K562 (cell line): ENCODE measurements around the gene PKLR. TPM values are rescaled to one million over a fixed set of nuclear protein-coding genes. Genes with fewer than 3 reads are reported as not detected.

Source experiments
- ADNP ChIP-seq: fragments of 200-800 bp; sonication (Bioruptor generic); IDR thresholded peaks from 2 replicates; pipeline ENCODE4 v1.6.1; 2016; ENCODE audit warnings: missing genetic modification characterization, missing compliant biosample characterization
- EP300 ChIP-seq: IDR thresholded peaks from 2 replicates; pipeline ENCODE4 v1.6.1; 2012; ENCODE audit warnings: low read length, improper control_type of control experiment
- GABPB1 ChIP-seq: sonication (generic); formaldehyde crosslinking; IDR thresholded peaks from 2 replicates; pipeline ENCODE4 v1.8.0; 2022; ENCODE audit warnings: mild to moderate bottlenecking, missing genetic modification reagents
- HDGF ChIP-seq: fragments of 450-650 bp; IDR thresholded peaks from 2 replicates; pipeline ENCODE4 v1.6.1; 2016
- KAT7 ChIP-seq: sonication (generic); formaldehyde crosslinking; IDR thresholded peaks from 2 replicates; pipeline ENCODE4 v1.8.0; 2022; ENCODE audit warnings: missing genetic modification reagents, mild to moderate bottlenecking, borderline replicate concordance
- PHF8 ChIP-seq: fragments of 200-600 bp; sonication (generic); IDR thresholded peaks from 2 replicates; pipeline ENCODE4 v1.6.1; 2012; ENCODE audit warnings: mixed run types, mild to moderate bottlenecking, inconsistent platforms, low read length, moderate library complexity, borderline replicate concordance
- SAFB ChIP-seq: fragments of 200-400 bp; formaldehyde crosslinking; IDR thresholded peaks from 2 replicates; pipeline ENCODE4 v1.6.1; 2017; ENCODE audit warnings: low read depth, low read length, borderline replicate concordance
- STAG1 ChIP-seq: sonication (generic); formaldehyde crosslinking; IDR thresholded peaks from 2 replicates; pipeline ENCODE4 v1.5.0; 2020; ENCODE audit warnings: missing genetic modification reagents, borderline replicate concordance
- STAT5A ChIP-seq: IDR thresholded peaks from 2 replicates; pipeline ENCODE4 v1.6.1; 2012; ENCODE audit warnings: low read length, inconsistent platforms, borderline replicate concordance
- TAL1 ChIP-seq: fragments of 450-650 bp; IDR thresholded peaks from 2 replicates; pipeline ENCODE4 v1.6.1; 2016; ENCODE audit warnings: mild to moderate bottlenecking
- XRCC5 ChIP-seq: fragments of 200-400 bp; formaldehyde crosslinking; IDR thresholded peaks from 2 replicates; pipeline ENCODE4 v1.6.1; 2017; ENCODE audit warnings: low read depth, mild to moderate bottlenecking, low read length
- ZBED1 ChIP-seq: IDR thresholded peaks from 2 replicates; pipeline ENCODE4 v1.6.1; 2014
- ZNF175 ChIP-seq: fragments of 200-800 bp; sonication (Bioruptor generic); IDR thresholded peaks from 2 replicates; pipeline ENCODE4 v1.6.1; 2016; ENCODE audit warnings: low read depth, mild to moderate bottlenecking, missing genetic modification characterization, missing compliant biosample characterization
- ZNF551 ChIP-seq: fragments of 250-450 bp; sonication (Bioruptor Pico); IDR thresholded peaks from 2 replicates; pipeline ENCODE4 v1.5.0; 2021; ENCODE audit warnings: mild to moderate bottlenecking, moderate library complexity
- polyA plus RNA-seq, 8 experiments: library from polyadenylated mRNA; depleted of rRNA in 4 of 8; stranded (reverse) in 5 of 8; unstranded in 3 of 8; fragments of >200 nt; fragmentation: Nextera tagmentation in 2 of 8; fragmentation: Illumina TruSeq in 1 of 8; extraction: Ambion mirVana in 2 of 8; extraction: Trizol in 1 of 8; gene quantifications; 2 replicates each; pipeline versions ENCODE4 v1.2.1 to v1.2.3, GENCODE V29; 2011 to 2014; ENCODE audit warnings: inconsistent platforms in 1 of 8, missing spikeins in 1 of 8
- total RNA-seq, 7 experiments: library from RNA; depleted of rRNA in 6 of 7; stranded (reverse); fragments of >200 nt in 6 of 7; fragmentation: Illumina TruSeq in 2 of 7; extraction: Trizol in 2 of 7; gene quantifications; 2 replicates each; pipeline versions ENCODE4 v1.2.1 to v1.2.3, GENCODE V29; 2011 to 2021; ENCODE audit warnings: low replicate concordance in 1 of 7
- TF ChIP-seq, protein P1 (sequence below), 2 experiments: IDR thresholded peaks; 2 replicates each; pipeline ENCODE4 v1.6.1; 2012; ENCODE audit warnings: improper control_type of control experiment in 2 of 2, low read depth in 2 of 2, low read length in 2 of 2, borderline replicate concordance in 1 of 2
- TF ChIP-seq, protein P2 (sequence below): fragments of 450-650 bp; conservative IDR thresholded peaks from 2 replicates; pipeline ENCODE4 v1.6.1; 2016; ENCODE audit warnings: missing genetic modification characterization, low read depth, mild to moderate bottlenecking, control low read depth, missing compliant biosample characterization
- TF ChIP-seq, protein P3 (sequence below): sonication (generic); formaldehyde crosslinking; IDR thresholded peaks from 2 replicates; pipeline ENCODE4 v1.8.0; 2022; ENCODE audit warnings: mild to moderate bottlenecking, missing genetic modification reagents
- TF ChIP-seq, protein P4 (sequence below): fragments of 250-450 bp; sonication (Bioruptor Pico); IDR thresholded peaks from 2 replicates; pipeline ENCODE4 v1.5.0; 2021

The PKLR gene
- total and polyA plus RNA-seq, 9 of the 15 experiments (the other 6 are each of a cell fraction or from before 2014, with no cell fraction given): 10.7 to 78.4 (median 38.2) TPM

DNA sequence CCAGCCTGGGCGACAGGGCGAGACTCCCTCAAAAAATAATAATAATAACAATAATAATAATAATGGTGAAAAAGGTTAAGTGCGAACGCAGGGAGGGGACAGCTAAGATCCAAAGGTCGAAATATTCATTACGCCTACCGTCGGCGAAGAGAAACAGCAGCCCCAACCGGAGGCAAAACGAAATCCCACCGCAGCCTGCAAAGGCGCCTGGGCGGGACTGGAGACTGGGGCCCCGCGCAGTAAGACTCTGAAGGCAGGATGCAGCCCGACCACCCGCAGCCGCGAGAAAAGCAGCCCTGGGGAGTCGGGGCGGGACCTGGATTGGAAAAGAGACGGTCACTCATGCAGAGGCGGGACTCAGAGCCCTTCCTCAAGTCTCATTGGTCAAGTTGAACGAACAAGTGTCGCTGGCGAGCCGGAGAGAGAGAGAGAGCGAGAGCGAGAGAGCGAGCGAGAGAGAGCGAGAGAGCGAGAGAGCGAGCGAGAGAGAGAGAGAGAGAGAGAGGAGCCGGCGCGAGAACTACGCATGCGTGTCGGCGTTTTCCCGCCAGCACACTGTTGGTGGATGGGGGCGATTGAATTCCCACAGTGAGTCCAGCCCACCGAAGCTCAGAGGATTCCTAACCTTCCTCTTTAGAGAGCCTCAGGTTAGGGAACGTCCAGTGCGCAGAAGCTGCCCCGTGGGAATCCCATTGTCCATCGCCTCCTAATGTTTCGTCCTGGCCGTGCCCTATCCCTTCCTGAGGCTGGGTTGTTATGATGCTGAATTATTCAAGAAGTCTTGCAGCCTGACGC, 56.7 kb downstream of the PKLR start (continued):
- TF ChIP-seq GABPB1 (CRISPR knock-in tag): peak; percentile 87
- peak; percentile 72 for TF ChIP-seq TAL1
- TF ChIP-seq, protein P1, sequence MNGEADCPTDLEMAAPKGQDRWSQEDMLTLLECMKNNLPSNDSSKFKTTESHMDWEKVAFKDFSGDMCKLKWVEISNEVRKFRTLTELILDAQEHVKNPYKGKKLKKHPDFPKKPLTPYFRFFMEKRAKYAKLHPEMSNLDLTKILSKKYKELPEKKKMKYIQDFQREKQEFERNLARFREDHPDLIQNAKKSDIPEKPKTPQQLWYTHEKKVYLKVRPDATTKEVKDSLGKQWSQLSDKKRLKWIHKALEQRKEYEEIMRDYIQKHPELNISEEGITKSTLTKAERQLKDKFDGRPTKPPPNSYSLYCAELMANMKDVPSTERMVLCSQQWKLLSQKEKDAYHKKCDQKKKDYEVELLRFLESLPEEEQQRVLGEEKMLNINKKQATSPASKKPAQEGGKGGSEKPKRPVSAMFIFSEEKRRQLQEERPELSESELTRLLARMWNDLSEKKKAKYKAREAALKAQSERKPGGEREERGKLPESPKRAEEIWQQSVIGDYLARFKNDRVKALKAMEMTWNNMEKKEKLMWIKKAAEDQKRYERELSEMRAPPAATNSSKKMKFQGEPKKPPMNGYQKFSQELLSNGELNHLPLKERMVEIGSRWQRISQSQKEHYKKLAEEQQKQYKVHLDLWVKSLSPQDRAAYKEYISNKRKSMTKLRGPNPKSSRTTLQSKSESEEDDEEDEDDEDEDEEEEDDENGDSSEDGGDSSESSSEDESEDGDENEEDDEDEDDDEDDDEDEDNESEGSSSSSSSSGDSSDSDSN (IDR thresholded peaks at IDR 0.05; ENCODE audit: borderline replicate concordance in 1 of 2, low read depth in 2 of 2, low read length in 2 of 2): peak; percentile 46 to 74; a peak in 1 of 4 replicates
- TF ChIP-seq ZNF175 (CRISPR knock-in tag): no peak
- peak; percentile 71 for TF ChIP-seq EP300
- TF ChIP-seq, protein P2, sequence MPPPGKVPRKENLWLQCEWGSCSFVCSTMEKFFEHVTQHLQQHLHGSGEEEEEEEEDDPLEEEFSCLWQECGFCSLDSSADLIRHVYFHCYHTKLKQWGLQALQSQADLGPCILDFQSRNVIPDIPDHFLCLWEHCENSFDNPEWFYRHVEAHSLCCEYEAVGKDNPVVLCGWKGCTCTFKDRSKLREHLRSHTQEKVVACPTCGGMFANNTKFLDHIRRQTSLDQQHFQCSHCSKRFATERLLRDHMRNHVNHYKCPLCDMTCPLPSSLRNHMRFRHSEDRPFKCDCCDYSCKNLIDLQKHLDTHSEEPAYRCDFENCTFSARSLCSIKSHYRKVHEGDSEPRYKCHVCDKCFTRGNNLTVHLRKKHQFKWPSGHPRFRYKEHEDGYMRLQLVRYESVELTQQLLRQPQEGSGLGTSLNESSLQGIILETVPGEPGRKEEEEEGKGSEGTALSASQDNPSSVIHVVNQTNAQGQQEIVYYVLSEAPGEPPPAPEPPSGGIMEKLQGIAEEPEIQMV (tag): 0 out of 2 replicates have a peak, but pooled peaks have one; percentile 17
- TF ChIP-seq ZBED1: peak; percentile 91; the same call in 1 of the 2 replicates
- TF ChIP-seq KAT7: peak; percentile 79
- TF ChIP-seq PHF8: peak; percentile 66; the same call in 1 of the 2 replicates
- TF ChIP-seq, protein P3, sequence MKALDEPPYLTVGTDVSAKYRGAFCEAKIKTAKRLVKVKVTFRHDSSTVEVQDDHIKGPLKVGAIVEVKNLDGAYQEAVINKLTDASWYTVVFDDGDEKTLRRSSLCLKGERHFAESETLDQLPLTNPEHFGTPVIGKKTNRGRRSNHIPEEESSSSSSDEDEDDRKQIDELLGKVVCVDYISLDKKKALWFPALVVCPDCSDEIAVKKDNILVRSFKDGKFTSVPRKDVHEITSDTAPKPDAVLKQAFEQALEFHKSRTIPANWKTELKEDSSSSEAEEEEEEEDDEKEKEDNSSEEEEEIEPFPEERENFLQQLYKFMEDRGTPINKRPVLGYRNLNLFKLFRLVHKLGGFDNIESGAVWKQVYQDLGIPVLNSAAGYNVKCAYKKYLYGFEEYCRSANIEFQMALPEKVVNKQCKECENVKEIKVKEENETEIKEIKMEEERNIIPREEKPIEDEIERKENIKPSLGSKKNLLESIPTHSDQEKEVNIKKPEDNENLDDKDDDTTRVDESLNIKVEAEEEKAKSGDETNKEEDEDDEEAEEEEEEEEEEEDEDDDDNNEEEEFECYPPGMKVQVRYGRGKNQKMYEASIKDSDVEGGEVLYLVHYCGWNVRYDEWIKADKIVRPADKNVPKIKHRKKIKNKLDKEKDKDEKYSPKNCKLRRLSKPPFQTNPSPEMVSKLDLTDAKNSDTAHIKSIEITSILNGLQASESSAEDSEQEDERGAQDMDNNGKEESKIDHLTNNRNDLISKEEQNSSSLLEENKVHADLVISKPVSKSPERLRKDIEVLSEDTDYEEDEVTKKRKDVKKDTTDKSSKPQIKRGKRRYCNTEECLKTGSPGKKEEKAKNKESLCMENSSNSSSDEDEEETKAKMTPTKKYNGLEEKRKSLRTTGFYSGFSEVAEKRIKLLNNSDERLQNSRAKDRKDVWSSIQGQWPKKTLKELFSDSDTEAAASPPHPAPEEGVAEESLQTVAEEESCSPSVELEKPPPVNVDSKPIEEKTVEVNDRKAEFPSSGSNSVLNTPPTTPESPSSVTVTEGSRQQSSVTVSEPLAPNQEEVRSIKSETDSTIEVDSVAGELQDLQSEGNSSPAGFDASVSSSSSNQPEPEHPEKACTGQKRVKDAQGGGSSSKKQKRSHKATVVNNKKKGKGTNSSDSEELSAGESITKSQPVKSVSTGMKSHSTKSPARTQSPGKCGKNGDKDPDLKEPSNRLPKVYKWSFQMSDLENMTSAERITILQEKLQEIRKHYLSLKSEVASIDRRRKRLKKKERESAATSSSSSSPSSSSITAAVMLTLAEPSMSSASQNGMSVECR: peak; percentile 91
- TF ChIP-seq, protein P4, sequence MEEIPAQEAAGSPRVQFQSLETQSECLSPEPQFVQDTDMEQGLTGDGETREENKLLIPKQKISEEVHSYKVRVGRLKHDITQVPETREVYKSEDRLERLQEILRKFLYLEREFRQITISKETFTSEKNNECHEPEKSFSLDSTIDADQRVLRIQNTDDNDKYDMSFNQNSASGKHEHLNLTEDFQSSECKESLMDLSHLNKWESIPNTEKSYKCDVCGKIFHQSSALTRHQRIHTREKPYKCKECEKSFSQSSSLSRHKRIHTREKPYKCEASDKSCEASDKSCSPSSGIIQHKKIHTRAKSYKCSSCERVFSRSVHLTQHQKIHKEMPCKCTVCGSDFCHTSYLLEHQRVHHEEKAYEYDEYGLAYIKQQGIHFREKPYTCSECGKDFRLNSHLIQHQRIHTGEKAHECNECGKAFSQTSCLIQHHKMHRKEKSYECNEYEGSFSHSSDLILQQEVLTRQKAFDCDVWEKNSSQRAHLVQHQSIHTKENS (CRISPR knock-in tag): no peak
- TF ChIP-seq HDGF: no peak
- peak; percentile 71; the same call in 1 of the 2 replicates for TF ChIP-seq STAT5A
- TF ChIP-seq ZNF551: no peak
- peak; percentile 100 for TF ChIP-seq XRCC5
- TF ChIP-seq ADNP: no peak
- TF ChIP-seq SAFB: no peak
- no peak for TF ChIP-seq STAG1 (CRISPR knock-in tag)
